ENCODE data around the gene ARHGEF26.

ARHGEF26 gene

DNA sequence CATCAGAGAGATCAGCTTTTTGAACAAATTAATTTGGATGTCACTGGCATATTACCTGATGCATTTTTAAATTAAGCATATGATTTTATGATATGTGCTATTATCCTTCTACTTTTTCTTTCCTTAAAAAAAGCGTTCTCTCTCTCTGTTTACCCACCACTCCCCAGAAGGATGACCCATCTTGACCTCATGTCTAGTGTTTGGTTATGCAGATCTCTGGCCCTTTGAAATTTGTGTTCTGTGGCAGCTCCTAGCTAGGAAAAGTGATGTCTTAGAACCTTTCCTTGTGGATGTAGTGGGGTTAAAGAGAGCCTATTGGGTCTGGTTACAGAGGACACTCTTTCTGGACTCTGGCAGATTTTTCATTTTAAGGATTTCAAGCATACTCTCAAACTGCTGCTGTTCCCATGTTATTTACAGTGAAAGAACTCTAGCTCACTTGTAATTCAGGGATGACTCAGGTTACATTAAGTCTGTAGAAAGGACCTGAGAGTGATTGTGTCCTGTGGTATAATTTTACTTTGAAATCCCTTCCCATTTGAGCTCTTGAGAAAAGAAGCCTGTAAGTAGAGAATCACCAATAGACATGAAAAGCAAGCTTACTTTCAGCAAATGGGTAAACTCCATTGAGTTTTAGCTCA lies 23.8 kb downstream of the ARHGEF26 start:
- DNase-seq (ENCODE audit: low read depth), result no peak
- TF ChIP-seq, protein P1, sequence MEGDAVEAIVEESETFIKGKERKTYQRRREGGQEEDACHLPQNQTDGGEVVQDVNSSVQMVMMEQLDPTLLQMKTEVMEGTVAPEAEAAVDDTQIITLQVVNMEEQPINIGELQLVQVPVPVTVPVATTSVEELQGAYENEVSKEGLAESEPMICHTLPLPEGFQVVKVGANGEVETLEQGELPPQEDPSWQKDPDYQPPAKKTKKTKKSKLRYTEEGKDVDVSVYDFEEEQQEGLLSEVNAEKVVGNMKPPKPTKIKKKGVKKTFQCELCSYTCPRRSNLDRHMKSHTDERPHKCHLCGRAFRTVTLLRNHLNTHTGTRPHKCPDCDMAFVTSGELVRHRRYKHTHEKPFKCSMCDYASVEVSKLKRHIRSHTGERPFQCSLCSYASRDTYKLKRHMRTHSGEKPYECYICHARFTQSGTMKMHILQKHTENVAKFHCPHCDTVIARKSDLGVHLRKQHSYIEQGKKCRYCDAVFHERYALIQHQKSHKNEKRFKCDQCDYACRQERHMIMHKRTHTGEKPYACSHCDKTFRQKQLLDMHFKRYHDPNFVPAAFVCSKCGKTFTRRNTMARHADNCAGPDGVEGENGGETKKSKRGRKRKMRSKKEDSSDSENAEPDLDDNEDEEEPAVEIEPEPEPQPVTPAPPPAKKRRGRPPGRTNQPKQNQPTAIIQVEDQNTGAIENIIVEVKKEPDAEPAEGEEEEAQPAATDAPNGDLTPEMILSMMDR (IDR thresholded peaks at IDR 0.05; ENCODE audit: control insufficient read depth, insufficient read depth, low read depth, low read length, missing control alignments), result no peak
- no peak overlapping the region for H3K4me3 ChIP-seq (ENCODE audit: control insufficient read depth, low read depth, low read length)

DNA sequence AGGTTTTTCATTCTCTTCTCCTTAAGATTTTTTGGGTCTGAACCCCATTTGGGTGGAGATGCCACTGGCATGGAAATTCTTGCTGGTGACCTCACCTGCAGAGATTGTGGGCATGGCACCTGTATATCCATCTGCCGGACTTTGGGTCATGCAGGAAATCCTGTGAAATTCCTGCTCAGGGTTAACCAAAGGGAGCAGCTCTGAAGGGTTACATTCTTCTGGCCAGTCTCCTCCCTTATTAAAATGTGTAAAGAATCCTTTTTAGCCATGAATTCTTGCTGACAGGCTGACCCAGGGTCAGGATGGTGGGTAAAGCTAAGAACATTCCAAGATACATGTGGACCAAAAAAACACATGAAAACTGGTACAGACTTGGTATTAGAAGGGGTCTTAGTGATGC lies 27.4 kb downstream of the ARHGEF26 start:
- H3K4me3 ChIP-seq (ENCODE audit: control insufficient read depth, low read depth, low read length), result no peak overlapping the region
- DNase-seq (ENCODE audit: low read depth), result no peak
- TF ChIP-seq, protein P1 (IDR thresholded peaks at IDR 0.05; ENCODE audit: control insufficient read depth, insufficient read depth, low read depth, low read length, missing control alignments), result no peak

DNA sequence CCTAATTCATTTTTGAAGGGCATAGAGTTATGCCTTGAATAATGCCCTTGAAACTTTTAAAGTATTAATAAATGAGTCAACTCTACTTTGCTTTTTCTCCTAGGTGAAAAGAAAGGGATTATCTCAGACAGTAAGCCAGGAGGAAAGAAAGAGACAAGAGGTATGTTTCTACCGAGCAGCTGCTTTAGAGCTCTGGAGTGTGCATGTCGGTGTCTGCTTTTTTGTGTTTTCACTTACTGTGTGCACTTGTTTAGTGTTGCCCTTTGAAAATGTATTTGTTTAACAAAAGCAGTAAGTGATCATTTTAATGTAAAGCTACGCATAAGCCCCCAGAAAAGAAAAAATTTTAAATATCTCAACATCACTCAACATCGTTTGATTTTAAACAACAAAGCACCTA lies 28.1 kb downstream of the ARHGEF26 start:
- TF ChIP-seq, protein P1 (IDR thresholded peaks at IDR 0.05; ENCODE audit: control insufficient read depth, insufficient read depth, low read depth, low read length, missing control alignments), result no peak
- H3K4me3 ChIP-seq (ENCODE audit: control insufficient read depth, low read depth, low read length), result no peak overlapping the region
- DNase-seq (ENCODE audit: low read depth), result no peak

DNA sequence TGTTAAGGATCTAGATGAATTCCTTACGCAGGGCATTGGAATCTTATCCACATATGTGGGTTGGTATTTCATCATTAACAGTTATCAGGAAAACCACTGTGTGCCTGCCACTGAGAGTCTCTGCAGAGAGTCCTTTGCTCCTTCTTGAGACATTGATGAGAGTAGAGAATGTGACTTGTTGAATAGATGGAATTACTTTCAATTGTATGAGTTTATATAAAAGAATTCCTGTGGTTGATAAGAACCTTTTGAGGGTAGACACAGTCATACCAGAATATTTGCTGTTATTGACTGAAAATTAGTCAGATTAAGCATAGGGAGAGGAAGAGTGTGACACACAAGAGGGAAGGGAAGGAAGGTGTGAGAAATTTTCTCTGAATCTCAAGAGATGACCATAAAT lies 30.8 kb downstream of the ARHGEF26 start:
- DNase-seq (ENCODE audit: low read depth), result peak; percentile 69
- H3K4me3 ChIP-seq (ENCODE audit: control insufficient read depth, low read depth, low read length), result no peak overlapping the region
- TF ChIP-seq, protein P1 (IDR thresholded peaks at IDR 0.05; ENCODE audit: control insufficient read depth, insufficient read depth, low read depth, low read length, missing control alignments), result no peak

DNA sequence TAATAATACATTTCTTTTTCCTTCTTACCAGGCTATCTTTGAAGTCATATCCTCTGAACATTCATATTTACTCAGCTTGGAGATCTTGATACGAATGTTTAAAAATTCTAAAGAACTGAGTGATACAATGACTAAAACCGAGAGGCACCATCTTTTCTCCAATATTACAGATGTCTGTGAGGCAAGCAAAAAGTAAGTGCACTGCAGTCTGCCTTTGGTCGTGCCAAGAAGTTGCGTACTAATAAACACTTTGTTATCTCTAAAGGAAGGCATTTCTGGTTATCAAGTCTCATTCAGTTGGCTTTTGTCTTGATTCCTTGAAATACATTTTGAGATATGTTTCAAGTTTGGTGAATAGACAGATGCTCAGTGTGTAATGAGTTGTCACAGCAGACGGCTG lies 31.6 kb downstream of the ARHGEF26 start:
- no peak for DNase-seq (ENCODE audit: low read depth)
- TF ChIP-seq, protein P1 (IDR thresholded peaks at IDR 0.05; ENCODE audit: control insufficient read depth, insufficient read depth, low read depth, low read length, missing control alignments), result no peak

DNA sequence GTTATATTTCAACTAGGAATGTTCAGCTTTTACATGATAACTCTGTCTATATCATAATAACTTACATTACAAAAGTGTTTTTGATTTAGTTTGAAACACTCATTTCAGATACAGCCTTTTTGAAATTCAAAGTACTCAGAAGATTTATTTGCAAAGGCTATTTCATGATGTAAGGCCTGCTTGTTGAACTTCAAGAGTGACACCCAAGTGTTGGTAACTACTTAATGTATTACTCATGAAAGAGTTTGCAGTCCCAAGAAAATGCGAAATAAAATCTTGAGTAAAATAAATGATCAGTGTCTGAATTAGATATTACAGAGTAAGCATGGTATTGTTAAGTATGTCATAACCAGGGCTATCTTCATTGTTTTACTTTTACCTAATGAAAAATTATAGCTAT lies 35.3 kb downstream of the ARHGEF26 start:
- no peak overlapping the region for H3K4me3 ChIP-seq (ENCODE audit: control insufficient read depth, low read depth, low read length)
- TF ChIP-seq, protein P1 (IDR thresholded peaks at IDR 0.05; ENCODE audit: control insufficient read depth, insufficient read depth, low read depth, low read length, missing control alignments), result no peak
- DNase-seq (ENCODE audit: low read depth), result no peak

More for the DNA sequence above, 31.6 kb downstream of the ARHGEF26 start:
- H3K4me3 ChIP-seq (ENCODE audit: control insufficient read depth, low read depth, low read length), result no peak overlapping the region

Measured in AG09309 (cell line).